Ecto neural progenitor cell (in vitro differentiated cells): Measurements from ENCODE around the gene CAMK1G.

Experiments
- DNase-seq: peaks from one replicate; pipeline ENCODE4 v3.0.0-alpha.2; 2018; ENCODE audit warnings: low spot score

The CAMK1G gene

DNA sequence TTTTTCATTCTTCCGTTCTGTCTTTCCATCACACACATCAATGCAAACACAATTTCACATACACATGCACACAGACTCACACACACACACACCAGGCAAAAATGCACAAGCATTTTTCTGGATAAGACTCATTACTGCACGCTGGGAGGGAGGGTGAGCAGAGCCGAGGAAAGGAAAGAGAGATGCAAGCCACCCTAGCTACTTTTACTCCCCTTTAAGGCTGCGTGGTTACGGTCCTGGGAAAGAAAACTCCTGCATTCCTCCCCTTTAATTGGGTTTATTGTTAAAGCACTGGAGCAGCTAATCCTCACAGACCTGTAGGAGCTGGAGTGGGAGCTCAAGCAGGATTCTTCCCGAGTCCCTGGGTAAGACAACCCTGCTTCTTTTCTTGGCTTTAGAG is at the start of gene CAMK1G:
TSS of gene CAMK1G (plus strand) at position 307 of the 400 bp plus-strand sequence. CDS start 11,270 bp downstream, outside the sequence.
- peak; percentile 74 for DNase-seq

DNA sequence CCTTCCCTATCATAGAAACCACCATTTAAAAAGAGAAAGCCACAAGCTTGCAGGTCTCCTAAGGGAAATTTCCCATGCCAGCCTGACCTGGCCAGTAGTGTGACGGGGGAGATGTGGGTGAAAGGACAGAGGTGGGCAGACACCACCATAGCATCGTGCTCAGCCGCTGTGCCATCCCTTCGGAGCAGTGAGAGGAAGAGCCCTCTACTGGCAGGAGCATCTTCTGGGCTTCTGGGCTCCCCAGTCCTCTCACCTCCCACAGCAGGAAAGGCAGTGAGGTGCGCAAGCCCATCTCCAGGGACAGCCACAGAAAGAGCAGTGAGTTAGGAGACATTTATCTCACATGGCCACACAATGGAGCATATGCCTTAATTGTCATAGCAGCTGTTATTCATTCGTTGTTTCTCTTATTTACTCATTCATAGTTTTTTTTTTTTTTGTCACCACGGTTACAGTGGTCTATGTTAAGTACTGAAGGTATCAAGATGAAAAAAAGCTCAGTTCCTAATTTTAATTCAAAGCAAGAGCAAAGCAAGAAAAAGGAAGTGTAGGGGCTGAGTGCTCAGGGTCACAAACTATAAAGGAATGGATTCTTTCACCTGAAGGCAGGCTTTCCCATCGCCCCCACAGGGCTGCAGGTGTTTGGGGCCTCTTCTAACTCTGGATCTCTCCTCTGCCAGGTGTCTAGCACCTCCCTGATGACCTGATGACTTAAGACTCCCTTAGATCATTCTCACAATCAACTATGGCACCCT is 48.8 kb upstream of the CAMK1G start:
- DNase-seq: no peak

DNA sequence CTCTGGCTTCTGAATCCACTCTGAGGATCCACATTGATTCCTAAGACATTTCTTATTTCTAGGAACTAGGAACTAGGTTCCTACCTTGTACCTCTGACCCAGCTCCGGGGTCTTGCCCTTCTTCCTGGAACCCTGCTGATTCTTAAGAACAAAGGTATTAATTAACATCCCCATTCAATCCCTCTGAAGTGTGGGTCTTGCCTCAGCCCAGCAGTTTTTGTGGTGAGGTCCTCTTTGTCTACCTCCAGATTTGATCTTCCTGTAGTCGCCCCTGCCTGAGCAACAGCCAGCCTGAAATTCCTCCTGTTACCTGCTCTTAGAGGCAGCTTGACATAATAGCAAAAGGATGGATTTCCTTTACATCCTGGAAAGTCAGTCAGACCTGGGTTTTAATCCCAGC is 46.7 kb upstream of the CAMK1G start:
- no peak for DNase-seq

DNA sequence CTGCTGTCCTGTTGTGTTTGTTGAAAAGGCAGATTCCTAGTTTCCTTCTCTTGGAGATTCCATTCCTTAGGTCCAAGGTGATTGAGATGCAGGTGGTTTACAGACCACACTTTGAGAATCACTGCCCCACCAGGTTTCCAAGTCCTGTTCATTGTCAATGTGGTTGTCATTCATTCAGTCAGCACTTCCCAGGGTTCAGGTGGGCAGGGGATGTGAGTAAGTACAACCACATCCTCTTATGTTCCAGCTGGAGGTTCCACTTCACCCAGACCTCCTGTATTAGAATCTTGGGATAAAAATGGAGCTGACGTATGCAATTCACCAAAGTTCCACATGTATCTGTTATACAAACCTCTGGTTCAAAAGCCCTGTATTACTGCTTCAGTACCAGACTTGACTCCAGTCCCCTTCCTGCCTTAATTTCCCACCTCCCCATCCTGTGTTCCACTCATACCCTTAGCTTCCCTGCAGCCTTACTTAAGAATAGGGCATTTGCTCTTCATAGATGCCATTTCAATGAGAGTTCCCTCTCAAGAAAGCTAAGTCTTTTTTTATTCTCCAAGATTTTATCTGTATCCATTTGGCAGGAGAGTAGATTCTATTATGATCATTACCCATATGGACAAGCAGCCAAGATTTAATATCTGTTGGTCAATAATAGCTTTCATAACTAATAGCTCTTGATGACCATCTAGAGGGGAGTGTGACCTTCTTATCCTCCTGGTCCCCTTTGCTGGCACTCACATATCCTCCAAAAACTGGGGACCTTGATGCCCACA is 46.0 kb upstream of the CAMK1G start:
- DNase-seq: no peak

DNA sequence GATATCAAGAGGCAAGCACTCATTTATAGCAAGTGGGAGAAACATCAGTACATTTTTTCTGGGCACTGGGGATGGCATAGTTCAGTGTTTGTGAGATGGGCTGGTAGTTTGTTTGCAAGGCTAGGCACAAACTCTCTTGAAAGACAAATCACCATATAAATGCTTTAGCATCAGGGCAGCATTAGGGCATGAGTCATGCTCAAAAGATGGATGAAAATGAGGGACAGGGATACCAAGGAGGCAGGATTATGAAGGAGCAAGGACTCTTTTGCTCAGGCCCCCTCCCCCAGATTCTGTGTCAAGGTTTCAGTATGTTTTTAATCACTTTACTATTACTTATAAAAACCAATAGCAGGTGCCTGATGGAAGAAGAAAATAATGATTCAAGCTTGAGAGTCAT is 43.9 kb upstream of the CAMK1G start:
- DNase-seq: no peak

DNA sequence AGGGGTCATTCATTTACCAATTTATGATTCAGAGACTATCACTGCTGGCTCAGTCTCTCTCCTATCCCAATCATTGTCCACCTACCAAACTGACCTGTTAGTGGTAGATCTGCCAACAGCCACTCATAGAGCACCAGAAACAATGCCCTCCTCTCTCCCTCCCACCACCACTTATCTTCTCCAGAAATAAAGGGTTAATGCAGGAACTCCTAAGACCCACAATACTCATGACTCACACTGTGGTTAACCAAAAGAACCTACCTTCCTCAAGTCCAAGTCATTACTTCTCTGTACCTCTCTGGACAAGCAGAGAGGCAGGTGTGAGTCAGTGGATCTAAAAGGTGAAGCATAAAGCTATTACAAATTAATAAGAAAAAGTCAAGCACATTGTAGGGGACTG is 40.9 kb upstream of the CAMK1G start:
- DNase-seq: no peak

DNA sequence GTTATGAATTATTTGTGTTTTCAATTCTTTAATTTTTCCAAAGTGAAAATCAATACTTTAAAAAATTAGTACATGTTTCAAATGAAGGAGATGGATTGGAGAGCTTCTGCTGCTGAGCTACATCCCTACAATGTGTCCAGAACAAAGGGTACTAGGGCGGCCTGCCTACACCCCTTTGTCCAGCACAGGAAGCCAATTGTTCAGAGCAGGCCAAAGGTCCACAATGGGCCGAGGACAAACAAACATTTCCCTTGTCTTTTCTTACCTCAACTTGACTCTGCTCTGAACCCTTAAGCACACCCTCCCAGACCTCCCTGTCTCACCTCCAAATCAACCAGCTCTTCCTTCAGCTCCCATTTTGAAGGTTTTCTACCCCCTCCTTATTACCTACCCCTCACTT is 39.4 kb upstream of the CAMK1G start:
- no peak for DNase-seq

DNA sequence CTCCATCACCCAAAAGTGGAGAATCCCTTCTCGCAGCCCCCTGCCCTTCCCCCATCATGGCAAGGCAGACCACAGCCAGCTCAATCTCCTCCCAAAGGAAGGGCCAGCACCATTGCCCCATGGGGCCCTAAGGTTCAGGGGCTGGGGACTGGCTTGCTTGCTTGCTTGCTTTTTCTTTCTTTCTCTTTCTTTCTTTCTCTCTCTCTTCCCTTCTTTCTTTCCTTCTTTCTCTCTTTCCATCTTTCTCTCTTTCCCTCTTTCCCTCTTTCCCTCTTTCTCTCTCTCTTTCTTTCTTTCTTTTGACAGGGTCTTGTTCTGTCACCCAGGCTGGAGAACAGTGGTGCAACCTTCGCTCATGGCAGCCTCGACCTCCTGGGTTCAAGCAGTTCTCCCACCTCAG is 38.1 kb upstream of the CAMK1G start:
- no peak for DNase-seq

DNA sequence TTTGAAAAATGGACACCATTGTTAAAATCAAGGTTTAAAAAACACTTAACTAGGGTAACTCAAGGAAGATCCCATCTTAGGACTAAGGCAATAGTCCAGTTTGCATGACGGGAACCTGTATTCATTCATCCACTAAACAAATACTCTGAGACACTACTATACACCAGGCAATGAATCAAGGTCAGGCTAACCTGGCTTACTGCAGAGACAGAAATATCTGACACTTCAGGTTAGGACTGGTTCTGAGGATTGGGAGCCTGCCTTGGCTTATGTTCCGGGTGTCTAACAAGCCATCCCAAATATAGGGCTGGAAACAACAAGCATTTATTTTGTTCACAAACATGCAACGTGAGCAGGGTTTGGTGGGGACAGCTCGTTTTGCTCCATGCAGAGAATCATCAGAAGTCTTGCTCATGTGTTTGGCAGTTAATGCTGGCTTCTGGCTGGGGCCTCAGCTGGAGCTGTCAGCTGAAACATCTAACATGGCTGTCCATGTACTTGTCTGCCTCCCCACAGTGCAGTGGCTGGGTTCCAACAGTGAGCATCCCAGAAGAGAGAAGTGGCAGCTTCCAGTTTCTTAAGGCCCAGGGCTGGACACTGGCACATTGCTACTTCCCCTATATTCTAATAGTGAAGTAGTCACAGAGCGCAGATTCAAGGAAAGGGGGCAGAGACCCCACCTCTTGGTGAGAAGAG is 37.0 kb upstream of the CAMK1G start:
- no peak for DNase-seq

DNA sequence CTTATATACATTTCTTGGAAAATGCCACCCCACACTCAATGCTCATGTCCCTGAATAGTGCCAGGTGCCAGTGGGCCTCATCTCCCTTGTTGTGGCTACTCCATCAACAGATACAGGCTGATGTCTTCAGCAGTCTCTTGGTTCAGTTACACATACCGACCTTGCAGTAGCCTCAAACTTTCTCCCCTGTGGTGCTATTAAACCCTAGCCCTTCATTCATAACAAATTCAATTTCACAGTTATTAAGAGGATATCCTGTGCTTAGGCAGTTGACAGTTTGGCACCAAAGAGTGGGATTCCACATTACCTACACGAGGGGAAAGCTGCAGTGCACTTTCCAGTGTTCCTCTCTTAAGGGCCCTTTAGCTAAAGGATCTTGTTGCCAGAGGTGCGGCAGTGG is 35.9 kb upstream of the CAMK1G start:
- DNase-seq: no peak

DNA sequence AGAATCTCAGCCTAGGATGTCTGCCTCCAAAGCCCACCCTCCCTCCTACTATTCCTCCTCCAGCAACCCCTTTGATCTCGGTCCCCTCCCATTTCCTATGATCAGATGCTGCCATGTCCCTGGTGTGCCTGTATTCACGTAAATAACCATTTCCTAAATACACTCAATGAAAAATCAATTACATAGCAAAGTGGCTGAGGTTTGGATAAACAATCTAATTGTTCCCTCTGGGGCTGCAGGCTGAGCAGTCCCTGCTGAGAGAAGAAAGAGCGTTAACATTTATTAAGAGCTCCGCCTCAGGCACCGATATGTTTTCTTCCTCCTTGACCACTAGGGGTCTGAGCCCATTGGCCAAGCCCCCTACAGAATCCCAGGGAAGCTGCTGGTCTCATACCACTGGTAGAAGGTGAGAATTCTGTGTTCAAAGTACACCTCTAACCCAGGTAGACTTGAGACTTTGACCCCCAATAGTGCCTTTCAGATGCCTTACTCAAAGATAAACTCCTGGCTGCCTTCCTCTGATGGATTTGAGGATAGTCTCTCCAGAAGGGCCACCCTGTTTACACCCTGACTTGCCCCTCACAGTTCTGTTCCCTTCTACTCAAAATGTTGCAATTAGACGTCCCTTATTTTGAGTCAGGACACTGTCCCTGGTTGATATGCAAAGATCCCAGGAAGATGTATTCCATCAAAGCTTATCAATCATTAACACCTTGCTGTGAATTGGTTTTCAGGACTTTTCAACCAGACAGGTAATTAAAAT is 33.9 kb upstream of the CAMK1G start:
- peak; percentile 53 for DNase-seq

DNA sequence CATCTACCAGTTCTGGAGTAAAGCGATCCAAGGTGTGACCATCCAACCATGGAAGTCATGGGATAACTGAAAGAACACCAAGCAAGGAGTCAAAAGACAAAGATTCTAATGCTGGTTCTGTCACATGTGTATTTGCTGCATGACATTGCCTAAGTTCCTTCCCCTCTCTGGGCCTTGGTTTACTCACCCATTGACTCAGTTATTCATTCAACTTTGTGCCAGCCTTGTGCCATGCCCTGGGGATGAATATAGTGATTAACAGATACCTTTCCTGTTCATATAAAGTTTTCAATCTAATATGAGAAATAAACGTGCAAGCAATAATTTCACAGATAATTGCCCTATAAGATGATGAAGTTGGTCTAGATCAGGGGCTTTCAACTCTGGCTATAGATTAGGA is 33.0 kb upstream of the CAMK1G start:
- DNase-seq: no peak

DNA sequence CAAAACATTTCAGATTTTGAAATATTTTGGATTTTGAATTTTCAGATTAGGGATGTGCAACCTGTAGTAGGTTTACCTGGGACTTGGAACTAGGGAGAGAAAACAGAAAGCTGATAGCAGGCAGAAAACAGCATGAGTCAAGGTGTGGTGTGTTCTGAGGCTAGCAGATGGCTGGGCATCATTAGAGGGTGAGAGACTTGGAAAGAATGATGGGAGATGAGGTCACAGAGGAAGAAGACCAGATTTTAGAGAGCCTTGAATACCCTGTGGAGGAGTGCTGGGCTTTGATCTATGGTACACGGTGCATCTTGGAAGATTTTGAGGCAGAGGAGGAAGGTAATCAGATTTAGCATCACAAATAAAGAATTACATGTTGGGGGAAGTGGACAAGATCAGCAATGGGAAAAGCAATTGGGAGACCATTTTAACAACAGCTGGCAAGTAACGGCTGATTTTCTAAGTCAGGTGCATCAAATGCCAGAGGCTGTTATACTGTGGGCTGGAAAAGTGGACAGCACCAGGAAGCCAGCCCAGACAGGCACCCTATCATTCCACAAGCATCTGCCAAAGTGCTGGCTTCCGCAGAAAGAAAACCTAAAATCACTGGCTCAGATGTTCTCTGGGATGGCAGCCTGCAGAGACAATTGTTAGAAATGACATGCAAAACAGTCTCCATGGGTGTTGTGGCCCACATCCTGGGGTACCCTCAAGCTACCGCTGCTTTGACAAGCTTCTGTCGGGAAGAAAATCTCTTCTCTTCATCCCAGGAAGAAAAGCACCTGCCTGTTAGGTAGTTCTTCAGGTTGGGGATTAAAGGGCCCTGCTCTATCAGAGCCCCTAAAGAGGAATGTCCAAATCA is 30.9 kb upstream of the CAMK1G start:
- no peak for DNase-seq

DNA sequence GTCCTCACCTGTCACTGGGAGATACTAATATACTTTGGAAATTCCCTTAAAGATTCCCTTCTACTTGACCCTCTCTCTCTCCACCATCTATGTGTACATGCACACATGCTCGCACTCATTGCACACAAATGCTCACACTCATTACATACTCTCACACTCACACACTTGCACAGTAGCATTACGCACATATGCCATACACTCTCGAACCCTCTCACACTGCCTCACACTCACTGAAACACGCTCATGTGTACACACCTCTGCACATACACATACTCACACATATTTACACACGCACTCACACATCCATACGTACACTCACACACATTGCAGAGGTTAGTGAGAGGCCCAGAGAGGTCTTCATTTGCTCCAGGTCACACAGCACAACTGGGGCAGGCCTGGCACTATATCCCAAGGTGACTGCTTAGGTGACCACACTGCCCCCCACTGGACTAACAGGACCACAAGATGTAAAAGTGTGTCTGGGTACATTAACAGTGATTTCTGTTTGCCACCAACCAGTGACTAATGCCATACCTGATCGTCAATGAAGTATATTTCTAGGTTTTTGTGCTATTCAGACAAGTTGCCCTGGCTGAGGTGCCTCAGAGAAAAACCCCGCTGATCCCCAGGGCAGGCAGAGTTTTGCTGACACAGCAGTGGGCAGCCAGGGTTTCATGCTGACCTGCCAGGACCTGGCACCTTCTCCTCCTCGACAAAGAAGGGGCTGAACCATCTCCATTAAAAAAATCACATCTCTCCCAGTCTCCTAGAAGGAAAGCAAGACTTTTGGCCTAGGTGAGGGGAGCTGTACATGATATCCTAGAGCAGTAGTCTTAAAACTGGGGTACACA is 28.5 kb upstream of the CAMK1G start:
- DNase-seq: no peak

DNA sequence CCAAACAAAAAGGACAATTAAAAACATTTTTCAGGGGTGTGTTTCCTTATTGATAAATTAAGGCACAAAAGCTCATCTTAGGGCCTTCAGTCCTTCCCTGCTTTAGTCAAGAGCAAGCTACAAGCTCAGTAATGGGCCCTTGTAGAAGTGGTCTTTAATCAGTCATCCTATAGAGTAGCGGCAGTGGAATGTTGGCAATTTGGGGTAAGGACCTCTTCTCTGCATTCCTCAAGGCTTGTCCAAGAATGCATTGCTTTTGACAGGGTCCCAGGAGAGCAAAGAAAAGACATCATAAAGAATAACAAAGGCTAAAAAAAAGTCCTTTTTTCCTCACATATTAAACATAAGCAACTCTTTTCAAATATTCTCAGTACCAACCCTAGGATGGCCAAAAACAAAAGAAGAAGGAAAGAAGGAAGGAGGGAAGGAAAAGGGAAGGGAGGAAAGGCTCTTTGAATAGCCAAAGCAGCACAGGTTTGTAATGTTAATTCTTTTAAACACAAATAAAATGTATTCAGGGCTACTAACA is 27.3 kb upstream of the CAMK1G start:
- DNase-seq: no peak

DNA sequence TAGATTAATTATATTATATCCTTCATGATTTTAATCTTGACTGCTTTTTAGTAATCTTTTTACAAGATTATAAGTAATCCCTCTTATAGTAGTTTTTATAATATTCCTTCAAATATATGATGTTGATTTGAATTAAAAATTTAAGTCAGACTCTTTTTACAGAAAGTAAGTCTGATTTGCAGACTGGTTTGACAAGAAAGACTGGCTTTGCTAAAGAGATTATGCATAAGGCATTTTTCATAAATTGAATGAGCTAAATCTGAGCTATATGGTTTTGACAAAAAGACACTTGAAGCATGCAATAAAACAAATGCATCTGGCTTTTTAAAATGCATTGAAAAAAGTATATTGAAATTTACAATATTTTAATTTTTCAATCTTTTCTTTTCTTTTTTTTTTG is 26.3 kb upstream of the CAMK1G start:
- DNase-seq: no peak

DNA sequence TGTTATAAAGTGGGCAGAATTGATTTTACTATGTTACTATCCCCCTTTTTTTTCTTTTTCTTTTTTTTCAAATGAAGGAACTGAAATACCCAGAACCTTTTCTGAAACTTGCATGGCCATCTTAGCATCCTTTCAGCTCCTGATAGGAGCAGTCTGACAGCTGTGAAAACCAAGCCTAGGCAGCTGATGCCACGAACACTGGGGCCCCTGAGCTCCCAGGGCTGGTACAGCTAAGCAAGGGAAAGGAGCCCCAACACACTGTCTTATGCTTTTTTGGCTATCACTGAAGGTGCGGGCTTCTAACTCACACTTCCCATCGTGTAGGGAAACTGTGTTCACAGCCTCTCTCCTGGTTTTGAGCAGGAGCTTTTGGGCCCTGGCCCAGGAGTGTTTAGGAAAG is 23.0 kb upstream of the CAMK1G start:
- no peak for DNase-seq

DNA sequence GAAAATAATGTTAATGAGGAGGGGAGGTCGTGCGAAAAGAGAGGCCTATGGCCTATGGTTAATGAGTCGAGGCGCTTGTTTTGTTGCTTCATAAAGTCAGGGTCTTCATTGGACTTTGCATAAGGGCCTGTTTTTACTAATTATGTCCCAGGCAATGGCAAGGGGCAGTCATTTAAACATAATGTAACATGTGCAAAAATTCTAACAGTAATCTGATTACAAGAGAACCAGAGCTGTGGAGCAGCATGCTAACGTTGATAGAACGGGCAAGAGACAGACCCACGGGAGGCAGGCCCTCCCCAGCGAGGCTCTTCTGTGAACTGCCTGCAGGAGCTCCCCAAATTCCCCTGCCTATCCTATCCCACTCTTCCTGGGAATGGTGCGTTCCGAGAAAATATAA is 22.6 kb upstream of the CAMK1G start:
- no peak for DNase-seq

DNA sequence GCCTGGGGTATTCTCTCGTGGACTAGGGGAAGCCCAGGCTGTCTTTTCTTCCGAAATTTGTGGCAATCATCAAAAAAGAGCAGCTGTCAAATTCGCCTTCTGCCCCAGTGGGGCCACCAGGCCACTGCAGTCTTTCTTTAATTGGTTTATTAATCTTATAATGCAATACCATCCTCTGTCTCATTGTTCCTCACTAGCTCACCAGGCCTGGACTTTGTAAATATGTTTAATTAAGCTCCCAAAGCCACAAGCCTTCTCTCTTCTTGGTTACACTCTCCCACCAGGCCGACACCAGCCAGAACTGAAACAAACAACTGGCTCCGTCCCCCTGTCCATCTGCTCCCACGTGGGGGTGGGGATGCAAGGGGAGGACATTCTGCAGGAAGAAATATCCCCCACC is 22.0 kb upstream of the CAMK1G start:
- DNase-seq: no peak

DNA sequence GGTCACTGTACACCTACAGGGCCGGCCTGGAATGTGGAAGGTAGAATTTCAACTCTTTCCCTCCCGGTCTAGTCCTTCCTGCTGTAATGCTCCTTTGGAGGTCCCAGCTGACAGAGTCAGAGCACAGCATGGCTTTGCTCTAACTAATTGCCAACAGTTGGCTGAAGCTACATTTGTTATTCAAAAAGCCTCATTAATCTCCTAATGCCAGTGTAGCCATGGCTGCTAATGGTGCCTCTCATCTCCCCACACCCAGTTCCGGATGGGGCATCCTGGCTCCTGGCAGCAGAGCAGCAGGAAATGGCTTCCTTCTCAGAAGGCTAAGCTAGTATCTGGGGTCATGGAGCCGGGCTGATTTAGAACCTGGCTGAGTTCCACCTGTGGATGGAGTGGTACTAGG is 18.7 kb upstream of the CAMK1G start:
- no peak for DNase-seq
